Suprapubic skin (tissue), 4 donors: ENCODE data around the gene DUSP14. TPM values are rescaled to one million over a fixed set of nuclear protein-coding genes. Genes with fewer than 3 reads are reported as not detected.

Experiments used
- DNase-seq, 2 donors: peaks; one replicate each; pipeline ENCODE4 v3.0.0-alpha.2; 2019; ENCODE audit warnings: low spot score in 2 of 2
- H3K27ac ChIP-seq: fragments of 200-600 bp; sonication (generic); one replicate; pipeline ENCODE4 v1.5.1; 2019
- H3K27me3 ChIP-seq: fragments of 200-600 bp; sonication (generic); one replicate; pipeline ENCODE4 v1.5.1; 2019
- H3K36me3 ChIP-seq: fragments of 200-600 bp; sonication (generic); one replicate; pipeline ENCODE4 v1.5.1; 2019
- H3K4me1 ChIP-seq: fragments of 200-600 bp; sonication (generic); one replicate; pipeline ENCODE4 v1.5.1; 2019
- H3K4me3 ChIP-seq: fragments of 200-600 bp; sonication (generic); one replicate; pipeline ENCODE4 v1.5.1; 2019; ENCODE audit warnings: mild to moderate bottlenecking
- H3K9me3 ChIP-seq: fragments of 200-600 bp; sonication (generic); one replicate; pipeline ENCODE4 v1.5.1; 2019
- EP300 ChIP-seq: sonication (generic); formaldehyde crosslinking; IDR thresholded peaks from one replicate; pipeline ENCODE4 v1.6.1; 2017; ENCODE audit warnings: antibody characterized with exemption
- POLR2A ChIP-seq, 2 donors: fragments of 450-650 bp; IDR thresholded peaks; one replicate each; pipeline ENCODE4 v1.6.1; 2017; ENCODE audit warnings: antibody characterized with exemption in 2 of 2, mild to moderate bottlenecking in 2 of 2, moderate library complexity in 2 of 2
- POLR2AphosphoS5 ChIP-seq, 3 donors: sonication (generic); formaldehyde crosslinking; IDR thresholded peaks; one replicate each; pipeline ENCODE4 v1.6.1; 2017; ENCODE audit warnings: antibody characterized with exemption in 3 of 3
- WGBS: methylation state at CpG from one replicate; pipeline ENCODE4 v1.1.5; 2018; 5-methylcytosine and 5-hydroxymethylcytosine counted together
- total RNA-seq, 4 donors: library from RNA; depleted of rRNA; stranded (reverse); fragments of >200 nt; gene quantifications; one replicate each; pipeline ENCODE4 v1.1.0, GENCODE V29; 2016
- TF ChIP-seq, protein P1 (sequence below), 2 donors: fragments of 200-600 bp in 1 of 2; fragments of 450-650 bp in 1 of 2; sonication (generic) in 1 of 2; IDR thresholded peaks; one replicate each; pipeline ENCODE4 v1.5.1; 2016 to 2019; ENCODE audit warnings: antibody characterized with exemption in 2 of 2, mild to moderate bottlenecking in 1 of 2, moderate library complexity in 1 of 2

The DUSP14 gene
- total RNA-seq, 4 donors from 2014 or later, result 31.4 to 107 (median 68.5) TPM

DNA sequence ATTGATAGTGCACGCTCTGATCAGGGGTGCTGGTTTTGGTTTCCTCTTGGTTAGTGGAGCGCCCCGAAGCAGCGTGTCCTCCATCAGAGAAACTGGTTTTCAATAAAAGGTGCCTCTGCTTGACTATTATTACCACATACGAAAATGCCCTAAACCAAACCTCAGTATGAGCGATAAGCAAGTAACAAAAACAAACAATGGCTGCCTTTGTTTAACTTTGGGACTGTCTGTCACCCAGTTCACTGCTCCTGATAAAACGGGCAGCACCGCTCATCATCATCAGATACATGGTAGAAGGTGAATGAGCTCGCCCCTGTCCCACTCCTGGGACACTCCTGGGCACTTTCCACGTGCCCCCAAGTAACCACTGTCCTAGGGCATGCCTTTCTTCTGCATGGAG is 24.0 kb downstream of the DUSP14 start:
- no peak overlapping the region for H3K4me3 ChIP-seq
- no peak for DNase-seq
- peaks cover 66% of the 10 kb centered on the region for H3K36me3 ChIP-seq
- H3K27me3 ChIP-seq, result no peaks in the 10 kb centered on the region
- no peaks in the 10 kb centered on the region for H3K4me1 ChIP-seq
- 69% methylated on average over 10 of the region's 10 CpGs for WGBS
- H3K9me3 ChIP-seq, result no peaks in the 10 kb centered on the region
- H3K27ac ChIP-seq, result no peak overlapping the region
- TF ChIP-seq, protein P1, sequence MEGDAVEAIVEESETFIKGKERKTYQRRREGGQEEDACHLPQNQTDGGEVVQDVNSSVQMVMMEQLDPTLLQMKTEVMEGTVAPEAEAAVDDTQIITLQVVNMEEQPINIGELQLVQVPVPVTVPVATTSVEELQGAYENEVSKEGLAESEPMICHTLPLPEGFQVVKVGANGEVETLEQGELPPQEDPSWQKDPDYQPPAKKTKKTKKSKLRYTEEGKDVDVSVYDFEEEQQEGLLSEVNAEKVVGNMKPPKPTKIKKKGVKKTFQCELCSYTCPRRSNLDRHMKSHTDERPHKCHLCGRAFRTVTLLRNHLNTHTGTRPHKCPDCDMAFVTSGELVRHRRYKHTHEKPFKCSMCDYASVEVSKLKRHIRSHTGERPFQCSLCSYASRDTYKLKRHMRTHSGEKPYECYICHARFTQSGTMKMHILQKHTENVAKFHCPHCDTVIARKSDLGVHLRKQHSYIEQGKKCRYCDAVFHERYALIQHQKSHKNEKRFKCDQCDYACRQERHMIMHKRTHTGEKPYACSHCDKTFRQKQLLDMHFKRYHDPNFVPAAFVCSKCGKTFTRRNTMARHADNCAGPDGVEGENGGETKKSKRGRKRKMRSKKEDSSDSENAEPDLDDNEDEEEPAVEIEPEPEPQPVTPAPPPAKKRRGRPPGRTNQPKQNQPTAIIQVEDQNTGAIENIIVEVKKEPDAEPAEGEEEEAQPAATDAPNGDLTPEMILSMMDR (IDR thresholded peaks at IDR 0.05), result no peak
- TF ChIP-seq POLR2AphosphoS5 (IDR thresholded peaks at IDR 0.05), result no peak
- TF ChIP-seq EP300, result no peak
- TF ChIP-seq POLR2A (IDR thresholded peaks at IDR 0.05), result no peak

DNA sequence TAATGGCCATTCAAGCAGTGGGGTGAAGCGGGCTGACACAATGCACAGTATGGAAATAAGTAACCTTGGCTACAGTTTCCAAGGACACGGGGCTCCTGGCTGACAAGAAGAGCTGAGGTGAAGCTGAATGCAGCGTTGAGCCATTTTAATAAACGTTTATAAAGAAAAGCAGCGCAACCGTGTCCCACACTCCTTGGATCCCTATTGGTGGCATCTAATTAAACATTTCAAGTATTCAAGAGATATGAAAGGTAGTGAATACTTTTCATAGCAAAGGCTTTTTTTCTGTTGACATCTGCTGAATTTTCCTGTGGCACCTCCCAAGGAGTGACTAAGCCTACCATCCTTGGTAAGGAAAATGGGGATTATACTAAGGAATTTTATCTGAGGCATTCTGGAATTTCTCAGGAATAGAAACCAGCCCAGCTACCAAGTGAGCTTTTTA is 26.5 kb downstream of the DUSP14 start:
- H3K27ac ChIP-seq, result no peak overlapping the region
- TF ChIP-seq, protein P1 (IDR thresholded peaks at IDR 0.05), result no peak
- TF ChIP-seq EP300 (no peak), POLR2AphosphoS5 (IDR thresholded peaks at IDR 0.05) (no peak)
- H3K9me3 ChIP-seq, result no peaks in the 10 kb centered on the region
- no peak for DNase-seq
- H3K27me3 ChIP-seq, result no peaks in the 10 kb centered on the region
- H3K4me3 ChIP-seq, result no peak overlapping the region
- H3K4me1 ChIP-seq, result no peaks in the 10 kb centered on the region
- peaks cover 83% of the 10 kb centered on the region for H3K36me3 ChIP-seq
- 74% methylated on average over 6 of the region's 6 CpGs for WGBS

DNA sequence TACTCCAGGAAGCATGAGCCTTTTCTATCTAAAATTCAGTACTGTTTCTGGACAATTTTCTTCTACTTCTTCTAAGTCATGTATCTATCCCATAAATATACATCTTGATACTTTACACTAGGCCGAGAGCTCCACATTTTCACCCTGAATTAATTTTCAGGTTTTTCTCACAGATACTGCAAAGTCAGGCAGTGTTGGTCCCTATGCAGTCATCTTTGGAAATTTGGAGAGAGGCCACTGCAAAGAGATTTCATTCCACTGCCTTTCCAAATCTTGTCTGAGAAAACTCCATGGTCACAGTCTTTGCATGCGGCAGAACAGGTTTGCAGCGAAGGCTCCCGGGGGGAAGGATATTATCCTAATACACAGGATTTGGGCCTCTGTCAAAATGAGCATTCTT is 28.2 kb downstream of the DUSP14 start:
- 75% methylated on average over 4 of the region's 4 CpGs for WGBS
- Histone ChIP-seq H3K4me1 (no peaks in the 10 kb centered on the region), H3K36me3 (peaks cover 75% of the 10 kb centered on the region), H3K27ac (no peak overlapping the region), H3K4me3 (no peak overlapping the region), H3K9me3 (no peaks in the 10 kb centered on the region), H3K27me3 (no peaks in the 10 kb centered on the region)
- TF ChIP-seq, protein P1 (IDR thresholded peaks at IDR 0.05), result no peak
- no peak for TF ChIP-seq POLR2A (IDR thresholded peaks at IDR 0.05)
- TF ChIP-seq EP300, result no peak
- no peak for TF ChIP-seq POLR2AphosphoS5 (IDR thresholded peaks at IDR 0.05)
- no peak for DNase-seq

DNA sequence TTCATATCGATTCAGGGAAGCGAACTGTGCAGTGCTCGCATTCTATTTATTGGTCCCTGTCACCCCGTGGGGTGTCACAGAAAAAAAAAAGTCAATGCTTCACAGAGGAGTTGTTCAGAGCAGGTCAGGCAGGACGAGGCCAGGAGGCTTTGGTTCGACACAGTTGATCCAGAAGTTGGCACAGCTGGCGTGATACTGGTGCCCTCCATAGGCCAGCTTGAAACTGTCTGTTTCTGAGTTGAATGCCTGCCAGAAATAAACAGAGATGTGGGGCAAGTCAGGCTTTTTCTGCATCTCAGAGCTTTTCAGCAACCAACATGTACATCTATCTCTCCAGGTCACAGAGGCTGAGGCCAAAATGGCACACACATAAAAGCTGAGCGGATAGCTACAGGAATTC is 29.1 kb downstream of the DUSP14 start:
- Histone ChIP-seq H3K4me3 (no peak overlapping the region), H3K36me3 (peaks cover 77% of the 10 kb centered on the region), H3K27ac (no peak overlapping the region), H3K27me3 (no peaks in the 10 kb centered on the region), H3K9me3 (no peaks in the 10 kb centered on the region), H3K4me1 (no peaks in the 10 kb centered on the region)
- TF ChIP-seq POLR2AphosphoS5 (IDR thresholded peaks at IDR 0.05), result no peak
- TF ChIP-seq EP300, result no peak
- TF ChIP-seq POLR2A (IDR thresholded peaks at IDR 0.05), result no peak
- TF ChIP-seq, protein P1 (IDR thresholded peaks at IDR 0.05), result no peak
- DNase-seq, result no peak
- 73% methylated on average over 8 of the region's 8 CpGs for WGBS

DNA sequence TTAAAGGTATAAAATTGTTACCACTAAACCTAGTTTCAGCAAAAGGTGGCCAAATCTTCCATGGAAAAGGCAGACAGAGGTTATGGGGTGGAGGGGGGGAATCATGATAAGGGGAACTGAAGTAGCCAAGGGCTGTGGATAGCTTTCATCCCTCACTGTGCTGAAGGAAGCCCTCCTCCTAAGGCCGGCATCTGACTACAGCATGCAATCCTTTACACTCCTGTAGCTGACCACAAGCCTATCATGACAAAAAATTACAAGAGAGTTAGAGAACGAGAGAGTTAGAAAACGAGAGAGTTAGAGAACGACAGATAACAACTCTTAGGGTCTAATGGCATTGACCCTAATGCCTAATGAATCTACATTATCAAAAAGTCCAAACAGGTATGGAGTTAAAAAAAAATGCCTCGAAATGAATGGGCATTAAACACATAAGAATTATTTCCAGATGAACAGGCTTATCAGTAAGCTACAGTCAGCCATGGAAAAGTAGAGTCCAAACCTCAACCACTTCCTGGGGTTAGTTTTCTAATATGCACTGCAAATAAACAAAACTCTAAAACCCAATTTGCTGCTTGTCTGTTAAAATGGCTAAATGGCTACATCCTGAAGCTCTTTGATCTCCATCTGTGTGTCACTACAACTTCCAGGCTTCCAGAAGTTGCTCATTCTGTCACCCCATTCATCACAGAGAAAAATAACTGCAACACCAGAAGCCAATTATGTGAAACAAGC is 29.7 kb downstream of the DUSP14 start:
- Histone ChIP-seq H3K4me1 (no peaks in the 10 kb centered on the region), H3K36me3 (peaks cover 76% of the 10 kb centered on the region), H3K27ac (no peak overlapping the region), H3K9me3 (no peaks in the 10 kb centered on the region), H3K4me3 (no peak overlapping the region), H3K27me3 (no peaks in the 10 kb centered on the region)
- WGBS, result 78% methylated on average over 5 of the region's 5 CpGs
- DNase-seq, result no peak
- no peak for TF ChIP-seq EP300
- no peak for TF ChIP-seq POLR2AphosphoS5 (IDR thresholded peaks at IDR 0.05)
- no peak for TF ChIP-seq POLR2A (IDR thresholded peaks at IDR 0.05)
- TF ChIP-seq, protein P1 (IDR thresholded peaks at IDR 0.05), result no peak
